ENCODE results near the gene PHC2. TPM values are rescaled to one million over a fixed set of nuclear protein-coding genes. Genes with fewer than 3 reads are reported as not detected.

The PHC2 gene
- total and polyA plus RNA-seq, 2 of the 13 experiments (the other 11 are each of a cell fraction or from before 2014, with no cell fraction given) = 52.5 to 84.9 TPM

DNA sequence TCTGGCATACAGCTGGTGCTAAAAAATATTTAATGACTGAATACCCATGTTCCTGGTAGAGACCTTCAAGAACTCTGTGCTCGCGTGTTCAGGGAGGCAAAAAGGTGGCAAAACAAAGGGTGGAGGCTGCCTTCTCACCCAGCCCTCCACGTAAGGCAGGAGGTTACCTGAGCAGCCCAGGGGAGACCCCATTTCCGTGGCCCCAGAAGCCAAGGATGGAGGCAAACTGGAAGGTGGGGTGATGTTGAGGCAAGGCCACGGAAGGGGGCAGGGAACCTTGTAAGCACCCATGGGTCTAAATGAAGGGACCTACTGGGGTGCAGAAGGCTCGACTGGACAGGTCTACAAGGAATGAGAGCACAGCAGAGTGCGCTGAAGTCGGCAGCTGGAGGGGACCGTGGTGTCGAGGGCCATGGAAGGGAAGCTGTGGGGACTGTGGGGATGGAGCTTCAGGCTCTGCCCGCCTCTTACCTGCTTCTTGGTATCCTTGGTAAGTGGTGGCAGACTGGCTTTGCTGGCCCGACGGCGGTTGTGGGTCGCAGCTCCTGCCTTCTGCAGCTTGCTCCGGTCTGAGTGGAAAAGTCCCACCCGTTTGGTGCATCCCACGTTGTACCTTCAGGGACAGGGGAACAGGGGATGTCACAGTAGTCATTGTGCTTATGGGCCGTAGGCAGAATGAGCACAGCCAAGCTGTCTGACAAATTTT is 101.1 kb downstream of the PHC2 start:
- no peak for DNase-seq (ENCODE audit: low spot score)
- BruUV-seq (replicated peaks) = no TSS peak
- ChIA-PET POLR2A (interaction anchor here (1.1 to 1.2 kb wide), 2 partner anchors 13 to 34 kb away, joined by 3 read pairs; no protein-coding TSS in a partner anchor), CTCF (ENCODE audit: low intra/inter-chr PET ratio, low total read pairs) (no interaction called here)
- in situ Hi-C loops (cut with HindIII; ENCODE audit: extremely low pct_ligation_motif_present, low pct_unique_long_range_greater_than_20kb) = no loop called here
- Histone ChIP-seq H3K4me3 (replicated peaks in 1 of 3; ENCODE audit: insufficient read depth in 1 of 3, low read depth in 2 of 3, low read length in 3 of 3) (no peak overlapping the region), H3K36me3 (replicated peaks in 1 of 2; ENCODE audit: control insufficient read depth in 1 of 2, insufficient read depth in 2 of 2, low read length in 2 of 2) (peaks cover 46 to 90% of the 10 kb centered on the region in 2 experiments), H3K9me3 (ENCODE audit: low read length) (no peaks in the 10 kb centered on the region), H3K27ac (ENCODE audit: extremely low read length, insufficient read depth, low read length) (no peak overlapping the region), H3K27me3 (ENCODE audit: control insufficient read depth in 1 of 2, insufficient read depth in 2 of 2, low read length in 2 of 2) (no peaks in the 10 kb centered on the region), H3K4me1 (ENCODE audit: insufficient read depth, low read length) (peaks cover 23% of the 10 kb centered on the region), H2AFZ (ENCODE audit: low read length) (no peak overlapping the region), H4K20me1 (ENCODE audit: insufficient read depth, low read length) (peaks cover 47% of the 10 kb centered on the region), H3K4me2 (ENCODE audit: low read depth, low read length) (no peak overlapping the region), H3K79me2 (ENCODE audit: insufficient read depth, low read length) (peaks cover 22% of the 10 kb centered on the region), H3K9ac (ENCODE audit: insufficient read depth, low read depth, low read length) (no peak overlapping the region)
- intact Hi-C loops (cut with micrococcal nuclease; ENCODE audit: unreplicated experiment) = no loop called here
- no peak for TF ChIP-seq KDM5B (CRISPR knock-in tag; IDR thresholded peaks at IDR 0.05; ENCODE audit: borderline replicate concordance)
- TF ChIP-seq AGO2 (optimal IDR thresholded peaks at IDR 0.05; ENCODE audit: low read depth, low read length) = peak; percentile 71
- TF ChIP-seq RBM22 (optimal IDR thresholded peaks at IDR 0.05; ENCODE audit: low read length) = peak; percentile 32
- 94% methylated on average over 19 of the region's 19 CpGs for WGBS (ENCODE audit: low lambda C conversion rate)
- ATAC-seq = no peak
- no peak for FAIRE-seq

DNA sequence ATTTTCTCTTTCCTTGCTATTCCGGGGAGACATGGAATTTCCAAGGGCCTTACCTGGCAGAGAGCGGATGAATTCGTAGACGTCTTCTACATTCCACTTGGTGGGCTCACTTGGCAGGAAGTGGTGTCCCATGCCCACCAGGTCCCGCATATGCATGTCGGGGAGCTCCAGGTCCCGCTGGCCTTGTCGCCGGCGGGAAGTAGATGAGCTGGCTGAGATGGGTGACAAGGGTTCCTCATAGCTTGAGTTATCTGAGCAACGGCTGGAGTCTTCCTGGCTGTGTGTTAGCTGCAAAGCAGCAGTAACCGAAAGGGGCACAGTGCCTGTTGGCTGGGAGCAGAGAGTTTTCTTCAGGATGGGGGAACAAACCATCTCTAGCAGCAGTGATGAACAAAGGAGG is 102.1 kb downstream of the PHC2 start:
- no peak overlapping the region for H3K27ac ChIP-seq (ENCODE audit: extremely low read length, insufficient read depth, low read length)
- ATAC-seq = no peak
- H3K27me3 ChIP-seq (ENCODE audit: control insufficient read depth in 1 of 2, insufficient read depth in 2 of 2, low read length in 2 of 2) = no peaks in the 10 kb centered on the region
- H3K9me3 ChIP-seq (ENCODE audit: low read length) = no peaks in the 10 kb centered on the region
- H3K4me3 ChIP-seq (replicated peaks in 1 of 3; ENCODE audit: insufficient read depth in 1 of 3, low read depth in 2 of 3, low read length in 3 of 3) = no peak overlapping the region
- H2AFZ ChIP-seq (ENCODE audit: low read length) = no peak overlapping the region
- 97% methylated on average over 12 of the region's 12 CpGs for WGBS (ENCODE audit: low lambda C conversion rate)
- H3K4me2 ChIP-seq (ENCODE audit: low read depth, low read length) = no peak overlapping the region
- intact Hi-C loops (cut with micrococcal nuclease; ENCODE audit: unreplicated experiment) (no loop called here), in situ Hi-C loops (cut with HindIII; ENCODE audit: extremely low pct_ligation_motif_present, low pct_unique_long_range_greater_than_20kb) (no loop called here)
- peaks cover 42% of the 10 kb centered on the region; the same call in 1 of the 2 replicates for H4K20me1 ChIP-seq (ENCODE audit: insufficient read depth, low read length)
- peaks cover 14% of the 10 kb centered on the region for H3K4me1 ChIP-seq (ENCODE audit: insufficient read depth, low read length)
- no TSS peak for BruUV-seq (replicated peaks)
- no peak for DNase-seq (ENCODE audit: low spot score)
- no peak overlapping the region for H3K9ac ChIP-seq (ENCODE audit: insufficient read depth, low read depth, low read length)
- no peak for FAIRE-seq
- ChIA-PET POLR2A (no interaction called here), CTCF (ENCODE audit: low intra/inter-chr PET ratio, low total read pairs) (no interaction called here)
- H3K36me3 ChIP-seq (replicated peaks in 1 of 2; ENCODE audit: control insufficient read depth in 1 of 2, insufficient read depth in 2 of 2, low read length in 2 of 2) = peaks cover 53 to 100% of the 10 kb centered on the region in 2 experiments
- peaks cover 14% of the 10 kb centered on the region for H3K79me2 ChIP-seq (ENCODE audit: insufficient read depth, low read length)
- no peak for TF ChIP-seq HOXA3 (CRISPR knock-in tag; IDR thresholded peaks at IDR 0.05)
- TF ChIP-seq, protein P1, sequence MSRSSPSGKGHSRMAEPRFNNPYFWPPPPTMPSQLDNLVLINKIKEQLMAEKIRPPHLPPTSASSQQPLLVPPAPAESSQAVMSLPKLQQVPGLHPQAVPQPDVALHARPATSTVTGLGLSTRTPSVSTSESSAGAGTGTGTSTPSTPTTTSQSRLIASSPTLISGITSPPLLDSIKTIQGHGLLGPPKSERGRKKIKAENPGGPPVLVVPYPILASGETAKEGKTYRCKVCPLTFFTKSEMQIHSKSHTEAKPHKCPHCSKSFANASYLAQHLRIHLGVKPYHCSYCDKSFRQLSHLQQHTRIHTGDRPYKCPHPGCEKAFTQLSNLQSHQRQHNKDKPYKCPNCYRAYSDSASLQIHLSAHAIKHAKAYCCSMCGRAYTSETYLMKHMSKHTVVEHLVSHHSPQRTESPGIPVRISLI (CRISPR knock-in tag; IDR thresholded peaks at IDR 0.05; ENCODE audit: borderline replicate concordance) = no peak
- TF ChIP-seq, protein P2, sequence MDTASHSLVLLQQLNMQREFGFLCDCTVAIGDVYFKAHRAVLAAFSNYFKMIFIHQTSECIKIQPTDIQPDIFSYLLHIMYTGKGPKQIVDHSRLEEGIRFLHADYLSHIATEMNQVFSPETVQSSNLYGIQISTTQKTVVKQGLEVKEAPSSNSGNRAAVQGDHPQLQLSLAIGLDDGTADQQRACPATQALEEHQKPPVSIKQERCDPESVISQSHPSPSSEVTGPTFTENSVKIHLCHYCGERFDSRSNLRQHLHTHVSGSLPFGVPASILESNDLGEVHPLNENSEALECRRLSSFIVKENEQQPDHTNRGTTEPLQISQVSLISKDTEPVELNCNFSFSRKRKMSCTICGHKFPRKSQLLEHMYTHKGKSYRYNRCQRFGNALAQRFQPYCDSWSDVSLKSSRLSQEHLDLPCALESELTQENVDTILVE (CRISPR knock-in tag; IDR thresholded peaks at IDR 0.05) = no peak
- no peak for TF ChIP-seq HOXA5 (CRISPR knock-in tag; IDR thresholded peaks at IDR 0.05)
- no peak for TF ChIP-seq ZNF598 (CRISPR knock-in tag; IDR thresholded peaks at IDR 0.05; ENCODE audit: borderline replicate concordance)
- TF ChIP-seq, protein P3, sequence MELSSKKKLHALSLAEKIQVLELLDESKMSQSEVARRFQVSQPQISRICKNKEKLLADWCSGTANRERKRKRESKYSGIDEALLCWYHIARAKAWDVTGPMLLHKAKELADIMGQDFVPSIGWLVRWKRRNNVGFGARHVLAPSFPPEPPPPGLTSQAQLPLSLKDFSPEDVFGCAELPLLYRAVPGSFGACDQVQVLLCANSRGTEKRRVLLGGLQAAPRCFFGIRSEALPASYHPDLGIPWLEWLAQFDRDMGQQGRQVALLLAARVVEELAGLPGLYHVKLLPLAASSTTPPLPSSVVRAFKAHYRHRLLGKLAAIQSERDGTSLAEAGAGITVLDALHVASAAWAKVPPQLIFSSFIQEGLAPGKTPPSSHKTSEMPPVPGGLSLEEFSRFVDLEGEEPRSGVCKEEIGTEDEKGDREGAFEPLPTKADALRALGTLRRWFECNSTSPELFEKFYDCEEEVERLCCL (CRISPR knock-in tag; IDR thresholded peaks at IDR 0.05; ENCODE audit: borderline replicate concordance) = no peak

All from HepG2 (cell line).